ENCODE results near the gene NUDT1. TPM values are rescaled to one million over a fixed set of nuclear protein-coding genes. Genes with fewer than 3 reads are reported as not detected.

The NUDT1 gene
- total RNA-seq, 1 experiment from 2014 or later, result 92.6 TPM

DNA sequence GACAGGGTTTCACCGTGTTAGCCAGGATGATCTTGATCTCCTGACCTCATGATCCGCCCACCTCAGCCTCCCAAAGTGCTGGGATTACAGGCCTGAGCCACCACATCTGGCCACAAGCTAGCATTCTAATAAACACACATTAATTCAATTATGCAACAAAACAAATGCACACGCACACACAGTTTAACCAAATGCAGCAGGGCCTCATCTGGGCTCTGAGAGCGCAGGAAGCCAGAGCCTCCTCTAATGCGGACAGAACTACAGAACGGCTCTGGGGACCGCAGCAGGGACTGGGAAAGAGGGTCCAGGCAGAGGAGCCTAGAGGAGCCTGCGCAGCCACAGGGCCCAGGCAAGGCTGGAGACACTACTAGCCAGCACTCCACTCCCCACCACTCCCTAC lies 13.1 kb upstream of the NUDT1 start:
- ATAC-seq, result no peak
- Histone ChIP-seq H3K9me3 (ENCODE audit: control insufficient read depth, insufficient read depth, low read depth, low read length) (no peaks in the 10 kb centered on the region), H3K4me1 (ENCODE audit: control insufficient read depth, insufficient read depth, low read length) (peaks cover 9% of the 10 kb centered on the region; the same call in 1 of the 2 replicates), H3K36me3 (ENCODE audit: control insufficient read depth, insufficient read depth, low read length) (peaks cover 7% of the 10 kb centered on the region), H3K27me3 (ENCODE audit: control insufficient read depth, insufficient read depth, low read length) (no peaks in the 10 kb centered on the region), H3K27ac (ENCODE audit: low read length) (no peak overlapping the region), H3K4me3 (ENCODE audit: low read depth in 2 of 2, low read length in 2 of 2) (no peak overlapping the region)
- POLR2A ChIA-PET, result no interaction called here
- TF ChIP-seq REST (IDR thresholded peaks at IDR 0.05; ENCODE audit: insufficient read depth in 1 of 2, low read depth in 2 of 2, low read length in 1 of 2), result no peak
- no peak for TF ChIP-seq TCF7L2 (IDR thresholded peaks at IDR 0.05; ENCODE audit: low read depth, low read length)
- TF ChIP-seq SIN3A (IDR thresholded peaks at IDR 0.05; ENCODE audit: borderline replicate concordance, insufficient read depth, low read depth, low read length), result no peak
- no peak for TF ChIP-seq POLR2AphosphoS5 (IDR thresholded peaks at IDR 0.05; ENCODE audit: low read depth, low read length)
- TF ChIP-seq, protein P1, sequence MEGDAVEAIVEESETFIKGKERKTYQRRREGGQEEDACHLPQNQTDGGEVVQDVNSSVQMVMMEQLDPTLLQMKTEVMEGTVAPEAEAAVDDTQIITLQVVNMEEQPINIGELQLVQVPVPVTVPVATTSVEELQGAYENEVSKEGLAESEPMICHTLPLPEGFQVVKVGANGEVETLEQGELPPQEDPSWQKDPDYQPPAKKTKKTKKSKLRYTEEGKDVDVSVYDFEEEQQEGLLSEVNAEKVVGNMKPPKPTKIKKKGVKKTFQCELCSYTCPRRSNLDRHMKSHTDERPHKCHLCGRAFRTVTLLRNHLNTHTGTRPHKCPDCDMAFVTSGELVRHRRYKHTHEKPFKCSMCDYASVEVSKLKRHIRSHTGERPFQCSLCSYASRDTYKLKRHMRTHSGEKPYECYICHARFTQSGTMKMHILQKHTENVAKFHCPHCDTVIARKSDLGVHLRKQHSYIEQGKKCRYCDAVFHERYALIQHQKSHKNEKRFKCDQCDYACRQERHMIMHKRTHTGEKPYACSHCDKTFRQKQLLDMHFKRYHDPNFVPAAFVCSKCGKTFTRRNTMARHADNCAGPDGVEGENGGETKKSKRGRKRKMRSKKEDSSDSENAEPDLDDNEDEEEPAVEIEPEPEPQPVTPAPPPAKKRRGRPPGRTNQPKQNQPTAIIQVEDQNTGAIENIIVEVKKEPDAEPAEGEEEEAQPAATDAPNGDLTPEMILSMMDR (IDR thresholded peaks at IDR 0.05), result no peak
- DNase-seq (ENCODE audit: low read depth, low spot score), result no peak
- CTCF ChIA-PET, result interaction anchor here (0.6 kb wide), 1 partner anchor 119 kb away, joined by 6 read pairs; no protein-coding TSS in a partner anchor
- intact Hi-C loops (cut with micrococcal nuclease; ENCODE audit: unreplicated experiment), result no loop called here
- BruUV-seq (replicated peaks), result no TSS peak
- in situ Hi-C loops (cut with HindIII; ENCODE audit: low pct_unique_long_range_greater_than_20kb, low sequenced_read_pairs), result no loop called here

GRCh38 chr7:2229467-2229866 lies 12.6 kb upstream of the NUDT1 start:
- TF ChIP-seq, protein P1 (IDR thresholded peaks at IDR 0.05), result no peak
- TF ChIP-seq SIN3A (IDR thresholded peaks at IDR 0.05; ENCODE audit: borderline replicate concordance, insufficient read depth, low read depth, low read length) (no peak), TCF7L2 (IDR thresholded peaks at IDR 0.05; ENCODE audit: low read depth, low read length) (no peak), POLR2AphosphoS5 (IDR thresholded peaks at IDR 0.05; ENCODE audit: low read depth, low read length) (no peak)
- H3K27me3 ChIP-seq (ENCODE audit: control insufficient read depth, insufficient read depth, low read length), result no peaks in the 10 kb centered on the region
- no peaks in the 10 kb centered on the region for H3K9me3 ChIP-seq (ENCODE audit: control insufficient read depth, insufficient read depth, low read depth, low read length)
- peaks cover 7% of the 10 kb centered on the region for H3K36me3 ChIP-seq (ENCODE audit: control insufficient read depth, insufficient read depth, low read length)
- ChIA-PET CTCF (interaction anchor here (0.6 kb wide), 1 partner anchor 118 kb away, joined by 6 read pairs; no protein-coding TSS in a partner anchor), POLR2A (no interaction called here)
- intact Hi-C loops (cut with micrococcal nuclease; ENCODE audit: unreplicated experiment) (no loop called here), in situ Hi-C loops (cut with HindIII; ENCODE audit: low pct_unique_long_range_greater_than_20kb, low sequenced_read_pairs) (no loop called here)
- ATAC-seq (no peak), DNase-seq (ENCODE audit: low read depth, low spot score) (no peak)
- no peak overlapping the region for H3K27ac ChIP-seq (ENCODE audit: low read length)
- peaks cover 11% of the 10 kb centered on the region; the same call in 1 of the 2 replicates for H3K4me1 ChIP-seq (ENCODE audit: control insufficient read depth, insufficient read depth, low read length)
- no peak overlapping the region for H3K4me3 ChIP-seq (ENCODE audit: low read depth in 2 of 2, low read length in 2 of 2)
- TSS peak; percentile 24 for BruUV-seq (replicated peaks)
